Lower leg skin (tissue), 4 donors: ENCODE results near the gene ITGA2. TPM values are rescaled to one million over a fixed set of nuclear protein-coding genes. Genes with fewer than 3 reads are reported as not detected.
"Not testable (repeated sequence)": the region's sequence is repeated elsewhere in the genome, so short reads cannot be mapped to it uniquely, and the experiment has no call there.

Experiments
- DNase-seq, 2 donors: peaks; one replicate each; pipeline ENCODE4 v3.0.0-alpha.2; 2019; ENCODE audit warnings: low spot score in 2 of 2
- H3K4me3 ChIP-seq: fragments of 200-600 bp; sonication (generic); 2 replicates; pipeline ENCODE4 v1.5.1; 2017; ENCODE audit warnings: mild to moderate bottlenecking, low read depth; ENCODE audit not compliant: poor library complexity, severe bottlenecking
- POLR2A ChIP-seq, 2 donors: fragments of 450-650 bp; IDR thresholded peaks; one replicate each; pipeline ENCODE4 v1.6.1; 2016 to 2017; ENCODE audit warnings: antibody characterized with exemption in 2 of 2, mild to moderate bottlenecking in 1 of 2, moderate library complexity in 1 of 2
- WGBS, 2 donors: methylation state at CpG; one replicate each; pipeline ENCODE4 v1.1.5; 2018; 5-methylcytosine and 5-hydroxymethylcytosine counted together
- intact Hi-C: fragments of 100-400 bp; cut with DNase I; formaldehyde crosslinking; loops from one replicate; pipeline ENCODE4 v1.15.0; 2023; ENCODE audit warnings: low total_unique reads
- total RNA-seq, 4 donors: library from RNA; depleted of rRNA; stranded (reverse); fragments of >200 nt; gene quantifications; one replicate each; pipeline ENCODE4 v1.1.0, GENCODE V29; 2016
- TF ChIP-seq, protein P1 (sequence below), 3 donors: fragments of 450-650 bp; IDR thresholded peaks; one replicate each; pipeline ENCODE4 v1.5.1; 2016; ENCODE audit warnings: antibody characterized with exemption in 3 of 3, mild to moderate bottlenecking in 3 of 3, moderate library complexity in 2 of 3

Gene ITGA2
- total RNA-seq, 4 donors from 2014 or later, result 28.6 to 36.7 (median 34.1) TPM

DNA sequence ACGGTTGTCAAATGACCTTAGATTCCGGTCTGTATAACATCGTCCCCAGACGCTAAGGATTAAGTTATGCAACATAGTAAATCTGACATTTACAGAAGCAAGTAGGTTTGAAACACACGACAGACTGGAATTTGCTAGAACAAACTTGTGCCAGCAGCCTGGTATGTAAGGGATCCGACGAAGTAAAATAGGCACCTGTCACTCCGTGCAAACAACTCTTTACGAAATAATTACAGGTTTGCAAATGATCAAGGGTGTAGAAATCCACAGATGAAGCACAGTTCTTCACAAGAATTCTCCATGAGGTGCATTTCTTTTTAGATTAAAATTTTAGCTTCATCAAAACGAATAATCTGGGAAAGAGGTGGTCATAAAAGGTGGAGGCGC is 119.9 kb downstream of the ITGA2 start:
- H3K4me3 ChIP-seq, result peak overlapping the region; percentile 75
- TF ChIP-seq, protein P1, sequence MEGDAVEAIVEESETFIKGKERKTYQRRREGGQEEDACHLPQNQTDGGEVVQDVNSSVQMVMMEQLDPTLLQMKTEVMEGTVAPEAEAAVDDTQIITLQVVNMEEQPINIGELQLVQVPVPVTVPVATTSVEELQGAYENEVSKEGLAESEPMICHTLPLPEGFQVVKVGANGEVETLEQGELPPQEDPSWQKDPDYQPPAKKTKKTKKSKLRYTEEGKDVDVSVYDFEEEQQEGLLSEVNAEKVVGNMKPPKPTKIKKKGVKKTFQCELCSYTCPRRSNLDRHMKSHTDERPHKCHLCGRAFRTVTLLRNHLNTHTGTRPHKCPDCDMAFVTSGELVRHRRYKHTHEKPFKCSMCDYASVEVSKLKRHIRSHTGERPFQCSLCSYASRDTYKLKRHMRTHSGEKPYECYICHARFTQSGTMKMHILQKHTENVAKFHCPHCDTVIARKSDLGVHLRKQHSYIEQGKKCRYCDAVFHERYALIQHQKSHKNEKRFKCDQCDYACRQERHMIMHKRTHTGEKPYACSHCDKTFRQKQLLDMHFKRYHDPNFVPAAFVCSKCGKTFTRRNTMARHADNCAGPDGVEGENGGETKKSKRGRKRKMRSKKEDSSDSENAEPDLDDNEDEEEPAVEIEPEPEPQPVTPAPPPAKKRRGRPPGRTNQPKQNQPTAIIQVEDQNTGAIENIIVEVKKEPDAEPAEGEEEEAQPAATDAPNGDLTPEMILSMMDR (IDR thresholded peaks at IDR 0.05), result no peak
- no peak for TF ChIP-seq POLR2A (IDR thresholded peaks at IDR 0.05)
- intact Hi-C loops, result no loop called here
- WGBS, 2 donors, result 1% methylated on average over 11 of the region's 11 CpGs
- no peak for DNase-seq

DNA sequence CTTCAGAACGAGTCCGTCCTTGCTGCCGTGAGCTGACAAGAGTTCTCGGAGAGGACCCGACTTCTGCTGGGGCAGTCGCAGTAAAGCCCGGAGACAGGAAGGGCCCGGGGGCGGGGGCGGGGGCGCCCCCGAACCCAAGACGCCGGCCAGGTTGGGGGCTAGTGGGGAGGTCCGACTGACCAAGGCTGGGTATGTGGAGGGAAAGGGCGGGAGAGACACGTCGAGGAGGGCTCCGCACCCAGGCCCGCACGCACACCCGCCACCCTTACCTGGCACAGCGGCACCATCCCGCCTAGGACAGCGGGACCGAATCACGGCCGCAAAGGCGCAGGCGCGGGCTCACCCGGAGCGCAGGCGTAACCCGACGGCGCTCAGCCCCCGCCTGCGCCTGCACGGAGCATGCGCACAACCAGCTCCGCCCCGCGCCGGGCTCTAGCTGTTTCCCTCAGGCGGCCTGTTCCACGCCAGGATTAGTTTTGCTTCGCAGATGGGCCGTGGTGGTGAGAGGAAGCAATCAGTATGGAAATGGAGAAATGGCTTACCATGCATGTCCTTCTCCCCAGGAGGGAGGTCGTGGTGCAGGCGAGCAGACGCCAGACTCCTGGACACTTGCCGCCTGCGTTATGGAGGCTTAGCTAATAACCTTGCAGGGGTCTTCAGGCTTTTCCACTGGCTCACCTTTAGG is 120.4 kb downstream of the ITGA2 start, which contains the start of gene MOCS2:
Gene MOCS2, minus strand, starts transcription at position 315 of the 685 bp plus-strand sequence. CDS start 2,583 bp downstream, outside the sequence.
- intact Hi-C loops, result no loop called here
- peak within 1 kb of the TSS; percentile 75 for H3K4me3 ChIP-seq
- 0 to 1% methylated on average over 38 to 50 of the region's 54 CpGs for WGBS, 2 donors
- DNase-seq, result peak; percentile 85 to 98
- no peak for TF ChIP-seq POLR2A (IDR thresholded peaks at IDR 0.05)
- TF ChIP-seq, protein P1 (IDR thresholded peaks at IDR 0.05), result no peak

DNA sequence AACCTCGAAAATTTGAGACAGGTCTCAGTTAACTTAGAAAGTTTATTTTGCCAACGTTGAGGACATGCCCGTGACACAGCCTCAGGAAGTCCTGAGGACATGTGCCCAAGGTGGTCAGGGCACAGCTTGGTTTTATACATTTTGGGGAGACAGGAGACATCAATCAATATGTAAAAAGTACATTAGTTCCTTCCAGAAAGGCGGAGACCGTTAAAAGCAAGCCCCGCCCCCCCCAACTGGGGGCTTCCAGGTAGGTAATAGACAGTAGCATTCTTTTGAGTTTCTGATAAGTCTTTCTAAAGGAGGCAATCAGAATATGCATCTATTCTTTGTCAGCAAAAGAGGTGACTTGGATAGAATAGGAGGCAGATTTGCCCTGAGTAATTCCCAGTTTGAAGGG is 121.0 kb downstream of the ITGA2 start:
- DNase-seq, result no peak
- TF ChIP-seq POLR2A (IDR thresholded peaks at IDR 0.05), result no peak
- TF ChIP-seq, protein P1 (IDR thresholded peaks at IDR 0.05), result no peak
- whole genome bisulfite sequencing, 2 donors, result 20 to 27% methylated on average over 6 of the region's 6 CpGs
- peak overlapping the region; percentile 30 for H3K4me3 ChIP-seq
- intact Hi-C loops, result no loop called here

DNA sequence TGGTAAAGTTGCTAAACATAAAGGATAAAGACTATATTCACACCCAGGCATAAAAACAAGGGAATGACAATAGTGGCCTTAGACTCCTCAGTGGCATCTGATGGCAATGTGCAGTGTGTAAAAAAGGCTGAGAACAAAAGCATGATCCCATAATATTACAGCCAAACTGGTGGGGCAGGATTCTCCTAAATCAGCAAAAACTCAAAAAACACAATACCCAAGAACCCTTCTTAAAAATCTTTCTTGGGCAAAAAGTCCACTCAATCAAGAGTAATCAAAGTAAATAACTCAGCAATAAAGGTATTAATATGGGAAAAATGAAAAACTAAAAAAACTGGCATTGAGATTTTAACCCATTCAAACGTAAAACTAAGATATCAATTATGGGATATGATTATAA is 122.0 kb downstream of the ITGA2 start:
- 93 to 97% methylated on average over 1 of the region's 1 CpG for WGBS, 2 donors

DNA sequence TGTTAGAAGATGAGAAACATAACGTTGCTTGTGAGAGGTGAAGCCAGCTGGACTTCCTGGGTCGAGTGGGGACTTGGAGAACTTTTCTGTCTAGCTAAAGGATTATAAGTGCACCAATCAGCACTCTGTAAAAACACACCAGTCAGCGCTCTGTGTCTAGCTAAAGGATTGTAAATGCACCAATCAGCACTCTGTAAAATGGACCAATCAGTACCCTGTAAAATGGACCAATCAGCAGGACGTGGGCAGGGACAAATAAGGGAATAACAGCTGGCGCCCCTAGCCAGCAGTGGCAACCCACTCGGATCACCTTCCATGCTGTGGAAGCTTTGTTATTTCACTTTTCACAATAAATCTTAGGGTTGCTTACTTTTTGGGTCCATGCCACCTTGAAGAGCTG is 123.2 kb downstream of the ITGA2 start:
- intact Hi-C loops, DNase-seq, H3K4me3 ChIP-seq: not testable (repeated sequence)
- WGBS, 2 donors, result 92 to 96% methylated on average over 6 of the region's 6 CpGs

More for the DNA sequence above, 122.0 kb downstream of the ITGA2 start:
- intact Hi-C loops, result no loop called here
- TF ChIP-seq, protein P1 (IDR thresholded peaks at IDR 0.05), result no peak
- TF ChIP-seq POLR2A (IDR thresholded peaks at IDR 0.05), result no peak
- no peak overlapping the region for H3K4me3 ChIP-seq
- no peak for DNase-seq

DNA sequence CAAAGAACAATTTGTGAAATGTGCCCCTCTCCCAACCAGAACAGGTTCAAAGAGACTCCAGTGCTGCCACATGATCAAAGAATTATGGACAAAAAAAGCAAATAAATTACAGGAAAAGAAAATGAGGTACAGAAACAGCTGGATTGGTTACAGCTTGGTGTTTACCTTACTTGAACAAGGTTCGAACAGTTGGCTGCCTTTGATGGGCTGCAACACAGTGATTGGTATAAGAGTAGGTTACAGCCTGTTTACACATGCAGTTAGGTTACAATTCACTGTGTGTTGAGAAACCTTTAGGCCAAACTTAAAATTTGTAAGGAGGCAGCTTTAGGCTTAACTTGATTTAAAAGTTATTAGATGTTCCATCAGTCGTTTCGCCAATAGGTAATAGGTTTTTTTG is 123.8 kb downstream of the ITGA2 start:
- WGBS, 2 donors, result 78 to 81% methylated on average over 3 of the region's 3 CpGs
- no peak for DNase-seq
- H3K4me3 ChIP-seq, result no peak overlapping the region
- intact Hi-C loops, result no loop called here
- TF ChIP-seq, protein P1 (IDR thresholded peaks at IDR 0.05), result no peak
- TF ChIP-seq POLR2A (IDR thresholded peaks at IDR 0.05), result no peak
